Measurements from ENCODE around the gene RIMKLB.

- no peak for TF ChIP-seq RARB (CRISPR knock-in tag; IDR thresholded peaks at IDR 0.05)
- TF ChIP-seq ZNF8 (CRISPR knock-in tag; IDR thresholded peaks at IDR 0.05) = no peak
- TF ChIP-seq ZNF70 (CRISPR knock-in tag; IDR thresholded peaks at IDR 0.05) = no peak
- no peak for TF ChIP-seq ZFP3 (CRISPR knock-in tag; IDR thresholded peaks at IDR 0.05)
- TF ChIP-seq, protein P1, sequence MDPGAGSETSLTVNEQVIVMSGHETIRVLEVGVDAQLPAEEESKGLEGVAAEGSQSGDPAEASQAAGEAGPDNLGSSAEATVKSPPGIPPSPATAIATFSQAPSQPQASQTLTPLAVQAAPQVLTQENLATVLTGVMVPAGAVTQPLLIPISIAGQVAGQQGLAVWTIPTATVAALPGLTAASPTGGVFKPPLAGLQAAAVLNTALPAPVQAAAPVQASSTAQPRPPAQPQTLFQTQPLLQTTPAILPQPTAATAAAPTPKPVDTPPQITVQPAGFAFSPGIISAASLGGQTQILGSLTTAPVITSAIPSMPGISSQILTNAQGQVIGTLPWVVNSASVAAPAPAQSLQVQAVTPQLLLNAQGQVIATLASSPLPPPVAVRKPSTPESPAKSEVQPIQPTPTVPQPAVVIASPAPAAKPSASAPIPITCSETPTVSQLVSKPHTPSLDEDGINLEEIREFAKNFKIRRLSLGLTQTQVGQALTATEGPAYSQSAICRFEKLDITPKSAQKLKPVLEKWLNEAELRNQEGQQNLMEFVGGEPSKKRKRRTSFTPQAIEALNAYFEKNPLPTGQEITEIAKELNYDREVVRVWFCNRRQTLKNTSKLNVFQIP (CRISPR knock-in tag; IDR thresholded peaks at IDR 0.05; ENCODE audit: borderline replicate concordance, low read depth) = no peak
- no peak for TF ChIP-seq ESRRG (CRISPR knock-in tag; IDR thresholded peaks at IDR 0.05)
- TF ChIP-seq CSDC2 (CRISPR knock-in tag; IDR thresholded peaks at IDR 0.05) = no peak
- TF ChIP-seq SNAI2 (CRISPR knock-in tag; IDR thresholded peaks at IDR 0.05) = no peak
- no peak for TF ChIP-seq BACH2 (CRISPR knock-in tag; IDR thresholded peaks at IDR 0.05; ENCODE audit: borderline replicate concordance)
- TF ChIP-seq ZC3H10 (CRISPR knock-in tag; IDR thresholded peaks at IDR 0.05) = no peak
- TF ChIP-seq CSRNP3 (CRISPR knock-in tag; IDR thresholded peaks at IDR 0.05) = no peak
- TF ChIP-seq ARNTL (CRISPR knock-in tag; IDR thresholded peaks at IDR 0.05; ENCODE audit: borderline replicate concordance, low read depth) = no peak
Observed at GRCh38 chr12:8709124-8709830, 11.5 kb downstream of the RIMKLB start.
